Caco-2 (cell line): ENCODE results near the gene ADCY7. TPM values are rescaled to one million over a fixed set of nuclear protein-coding genes. Genes with fewer than 3 reads are reported as not detected.

Experiments used
- BruUV-seq: library from RNA; stranded (reverse); fragments of 400-500 nt; replicated peaks from 2 replicates; lab custom pipeline; 2021; lab: Mats Ljungman, UMichigan
- CTCF ChIA-PET: fragments of 300-600 bp; sonication (Branson Sonifier 250); formaldehyde crosslinking; loops from one replicate; lab custom pipeline; 2022; ENCODE audit warnings: antibody characterized with exemption; lab: Charles Lee
- POLR2A ChIA-PET: fragments of 300-600 bp; sonication (Branson Sonifier 250); formaldehyde crosslinking; loops from one replicate; lab custom pipeline; 2022; ENCODE audit warnings: antibody characterized with exemption; lab: Charles Lee
- DNase-seq, 2 experiments: peaks; one replicate each; pipeline versions ENCODE4 v3.0.0 to v3.0.0-alpha.2; 2020 to 2022
- H3K27me3 ChIP-seq: replicated peaks from 2 replicates; pipeline ENCODE4 v1.6.0; 2011; ENCODE audit warnings: low read length; ENCODE audit not compliant: control insufficient read depth, insufficient read depth
- H3K36me3 ChIP-seq: 2 replicates; pipeline ENCODE4 v1.5.1; 2011; ENCODE audit warnings: low read length; ENCODE audit not compliant: control insufficient read depth, insufficient read depth
- H3K4me1 ChIP-seq: fragments of 250-450 bp; sonication (Bioruptor Pico); 2 replicates; pipeline ENCODE4 v1.5.1; 2020; ENCODE audit warnings: mild to moderate bottlenecking
- H3K4me3 ChIP-seq: 2 replicates; pipeline ENCODE4 v1.5.1; 2011; ENCODE audit warnings: low read depth, mild to moderate bottlenecking, control low read depth, low read length
- H3K9me3 ChIP-seq: fragments of 250-450 bp; sonication (Bioruptor Pico); 2 replicates; pipeline ENCODE4 v1.5.1; 2020; ENCODE audit warnings: mild to moderate bottlenecking, moderate library complexity
- H3K27ac Mint-ChIP-seq: one replicate; pipeline ENCODE4 v1.8.0; 2022; ENCODE audit warnings: mixed read lengths; ENCODE audit not compliant: unreplicated experiment
- H3K27me3 Mint-ChIP-seq: one replicate; pipeline ENCODE4 v1.8.0; 2022; ENCODE audit warnings: mixed read lengths; ENCODE audit not compliant: insufficient read depth, unreplicated experiment
- H3K36me3 Mint-ChIP-seq: one replicate; pipeline ENCODE4 v1.8.0; 2022; ENCODE audit warnings: mild to moderate bottlenecking, mixed read lengths; ENCODE audit not compliant: insufficient read depth, unreplicated experiment
- H3K4me1 Mint-ChIP-seq: one replicate; pipeline ENCODE4 v1.8.0; 2022; ENCODE audit warnings: low read depth, mixed read lengths; ENCODE audit not compliant: unreplicated experiment
- H3K4me3 Mint-ChIP-seq: one replicate; pipeline ENCODE4 v1.8.0; 2022; ENCODE audit warnings: mild to moderate bottlenecking, moderate library complexity, mixed read lengths; ENCODE audit not compliant: unreplicated experiment
- H3K9me3 Mint-ChIP-seq: one replicate; pipeline ENCODE4 v1.8.0; 2022; ENCODE audit warnings: mixed read lengths; ENCODE audit not compliant: unreplicated experiment
- CTCF ChIP-seq, 2 experiments: fragments of 200-600 bp in 1 of 2; IDR thresholded peaks; 1 replicate in 1 of 2; 2 replicates in 1 of 2; pipeline versions ENCODE4 v1.5.1 to v1.8.0; 2011 to 2022; ENCODE audit warnings: antibody characterized with exemption in 1 of 2, control low read depth in 1 of 2, inconsistent platforms in 1 of 2, low read depth in 1 of 2, low read length in 1 of 2, mild to moderate bottlenecking in 1 of 2, moderate library complexity in 1 of 2; ENCODE audit not compliant: insufficient read depth in 1 of 2, severe bottlenecking in 1 of 2, unreplicated experiment in 1 of 2
- intact Hi-C: fragments of 100-400 bp; cut with micrococcal nuclease; formaldehyde crosslinking; loops from one replicate; pipeline ENCODE4 v1.10.0; 2022; ENCODE audit not compliant: unreplicated experiment
- total RNA-seq: library from RNA; stranded (reverse); gene quantifications from 2 replicates; pipeline ENCODE4 v1.2.3, GENCODE V29; 2022

Gene ADCY7
- total RNA-seq, 1 experiment from 2014 or later, result 54.2 TPM

- no TSS peak for BruUV-seq
- Mint-ChIP-seq H3K4me1 (no peaks in the 10 kb centered on the region), H3K4me3 (no peak overlapping the region), H3K27ac (no peak overlapping the region), H3K36me3 (peaks cover 36% of the 10 kb centered on the region), H3K9me3 (peaks cover 8% of the 10 kb centered on the region), H3K27me3 (no peaks in the 10 kb centered on the region)
- no peaks in the 10 kb centered on the region for H3K4me1 ChIP-seq
- peaks cover 2% of the 10 kb centered on the region; the same call in 1 of the 2 replicates for H3K36me3 ChIP-seq
- no peak overlapping the region for H3K4me3 ChIP-seq
- CTCF ChIA-PET, result no interaction called here
- no peaks in the 10 kb centered on the region for H3K27me3 ChIP-seq
- no peaks in the 10 kb centered on the region for H3K9me3 ChIP-seq
- DNase-seq, result no peak
- POLR2A ChIA-PET, result no interaction called here
- no peak for TF ChIP-seq CTCF (IDR thresholded peaks at IDR 0.05; ENCODE audit: insufficient read depth in 1 of 2, low read depth in 1 of 2, low read length in 1 of 2, severe bottlenecking in 1 of 2, unreplicated experiment in 1 of 2)
- intact Hi-C loops, result no loop called here
These were observed 39.2 kb upstream of the ADCY7 start for GRCh38 chr16:50227120-50227519.

GRCh38 chr16:50227665-50228064, 38.7 kb upstream of the ADCY7 start:
- POLR2A ChIA-PET, result no interaction called here
- intact Hi-C loops, result no loop called here
- no peak for DNase-seq
- Mint-ChIP-seq H3K36me3 (peaks cover 36% of the 10 kb centered on the region), H3K27ac (no peak overlapping the region), H3K4me1 (no peaks in the 10 kb centered on the region), H3K4me3 (no peak overlapping the region), H3K27me3 (no peaks in the 10 kb centered on the region), H3K9me3 (peaks cover 8% of the 10 kb centered on the region)
- H3K27me3 ChIP-seq, result no peaks in the 10 kb centered on the region
- no TSS peak for BruUV-seq
- H3K4me3 ChIP-seq, result no peak overlapping the region
- H3K4me1 ChIP-seq, result no peaks in the 10 kb centered on the region
- no peak for TF ChIP-seq CTCF (IDR thresholded peaks at IDR 0.05; ENCODE audit: insufficient read depth in 1 of 2, low read depth in 1 of 2, low read length in 1 of 2, severe bottlenecking in 1 of 2, unreplicated experiment in 1 of 2)
- CTCF ChIA-PET, result no interaction called here
- no peaks in the 10 kb centered on the region for H3K9me3 ChIP-seq
- H3K36me3 ChIP-seq, result peaks cover 2% of the 10 kb centered on the region; the same call in 1 of the 2 replicates

GRCh38 chr16:50228364-50228868, 37.9 kb upstream of the ADCY7 start:
- no peaks in the 10 kb centered on the region for H3K27me3 ChIP-seq
- Mint-ChIP-seq H3K36me3 (peaks cover 36% of the 10 kb centered on the region), H3K4me3 (no peak overlapping the region), H3K4me1 (no peaks in the 10 kb centered on the region), H3K27ac (no peak overlapping the region), H3K9me3 (peaks cover 8% of the 10 kb centered on the region), H3K27me3 (no peaks in the 10 kb centered on the region)
- no peaks in the 10 kb centered on the region for H3K9me3 ChIP-seq
- DNase-seq, result no peak
- TF ChIP-seq CTCF (IDR thresholded peaks at IDR 0.05; ENCODE audit: insufficient read depth in 1 of 2, low read depth in 1 of 2, low read length in 1 of 2, severe bottlenecking in 1 of 2, unreplicated experiment in 1 of 2), result no peak
- POLR2A ChIA-PET, result no interaction called here
- intact Hi-C loops, result no loop called here
- peaks cover 2% of the 10 kb centered on the region; the same call in 1 of the 2 replicates for H3K36me3 ChIP-seq
- peaks cover 6% of the 10 kb centered on the region; the same call in 1 of the 2 replicates for H3K4me1 ChIP-seq
- no TSS peak for BruUV-seq
- CTCF ChIA-PET, result no interaction called here
- no peak overlapping the region for H3K4me3 ChIP-seq
